WTC11 (cell line): ENCODE measurements around the gene ALKBH6.

ENCODE experiments used
- CREB1 ChIP-seq: sonication (generic); formaldehyde crosslinking; IDR thresholded peaks from 2 replicates; pipeline ENCODE4 v1.8.0; 2023; ENCODE audit warnings: mild to moderate bottlenecking, missing genetic modification reagents
- ELF4 ChIP-seq: sonication (generic); formaldehyde crosslinking; IDR thresholded peaks from 2 replicates; pipeline ENCODE4 v1.8.1; 2022; ENCODE audit warnings: low read depth, mild to moderate bottlenecking, moderate library complexity, missing genetic modification reagents
- JUN ChIP-seq: sonication (generic); formaldehyde crosslinking; IDR thresholded peaks from 2 replicates; pipeline ENCODE4 v1.8.0; 2023; ENCODE audit warnings: mild to moderate bottlenecking, missing genetic modification reagents
- ZNF121 ChIP-seq: sonication (generic); formaldehyde crosslinking; IDR thresholded peaks from 2 replicates; pipeline ENCODE4 v1.8.0; 2023; ENCODE audit warnings: missing genetic modification reagents
- ZNF138 ChIP-seq: sonication (generic); formaldehyde crosslinking; conservative IDR thresholded peaks from 2 replicates; pipeline ENCODE4 v1.8.1; 2022; ENCODE audit warnings: mild to moderate bottlenecking, moderate library complexity, missing genetic modification reagents
- ZNF512 ChIP-seq: sonication (generic); formaldehyde crosslinking; IDR thresholded peaks from 2 replicates; pipeline ENCODE4 v1.8.1; 2022; ENCODE audit warnings: missing genetic modification reagents, borderline replicate concordance
- TF ChIP-seq, protein P1 (sequence below): fragments of 200-600 bp; IDR thresholded peaks from 2 replicates; pipeline ENCODE4 v1.8.0; 2022; ENCODE audit warnings: antibody characterized with exemption
- TF ChIP-seq, protein P2 (sequence below): sonication (generic); formaldehyde crosslinking; IDR thresholded peaks from 2 replicates; pipeline ENCODE4 v1.8.1; 2022; ENCODE audit warnings: mild to moderate bottlenecking, moderate library complexity, missing genetic modification reagents

GRCh38 chr19:36028313-36029041 is 14.5 kb upstream of the ALKBH6 start:
- no peak for TF ChIP-seq ELF4 (CRISPR knock-in tag)
- TF ChIP-seq, protein P1, sequence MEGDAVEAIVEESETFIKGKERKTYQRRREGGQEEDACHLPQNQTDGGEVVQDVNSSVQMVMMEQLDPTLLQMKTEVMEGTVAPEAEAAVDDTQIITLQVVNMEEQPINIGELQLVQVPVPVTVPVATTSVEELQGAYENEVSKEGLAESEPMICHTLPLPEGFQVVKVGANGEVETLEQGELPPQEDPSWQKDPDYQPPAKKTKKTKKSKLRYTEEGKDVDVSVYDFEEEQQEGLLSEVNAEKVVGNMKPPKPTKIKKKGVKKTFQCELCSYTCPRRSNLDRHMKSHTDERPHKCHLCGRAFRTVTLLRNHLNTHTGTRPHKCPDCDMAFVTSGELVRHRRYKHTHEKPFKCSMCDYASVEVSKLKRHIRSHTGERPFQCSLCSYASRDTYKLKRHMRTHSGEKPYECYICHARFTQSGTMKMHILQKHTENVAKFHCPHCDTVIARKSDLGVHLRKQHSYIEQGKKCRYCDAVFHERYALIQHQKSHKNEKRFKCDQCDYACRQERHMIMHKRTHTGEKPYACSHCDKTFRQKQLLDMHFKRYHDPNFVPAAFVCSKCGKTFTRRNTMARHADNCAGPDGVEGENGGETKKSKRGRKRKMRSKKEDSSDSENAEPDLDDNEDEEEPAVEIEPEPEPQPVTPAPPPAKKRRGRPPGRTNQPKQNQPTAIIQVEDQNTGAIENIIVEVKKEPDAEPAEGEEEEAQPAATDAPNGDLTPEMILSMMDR: no peak
- no peak for TF ChIP-seq ZNF512 (CRISPR knock-in tag)
- no peak for TF ChIP-seq CREB1 (CRISPR knock-in tag)
- TF ChIP-seq, protein P2, sequence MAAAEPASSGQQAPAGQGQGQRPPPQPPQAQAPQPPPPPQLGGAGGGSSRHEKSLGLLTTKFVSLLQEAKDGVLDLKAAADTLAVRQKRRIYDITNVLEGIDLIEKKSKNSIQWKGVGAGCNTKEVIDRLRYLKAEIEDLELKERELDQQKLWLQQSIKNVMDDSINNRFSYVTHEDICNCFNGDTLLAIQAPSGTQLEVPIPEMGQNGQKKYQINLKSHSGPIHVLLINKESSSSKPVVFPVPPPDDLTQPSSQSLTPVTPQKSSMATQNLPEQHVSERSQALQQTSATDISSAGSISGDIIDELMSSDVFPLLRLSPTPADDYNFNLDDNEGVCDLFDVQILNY (CRISPR knock-in tag): no peak
- no peak for TF ChIP-seq JUN (CRISPR knock-in tag)
- TF ChIP-seq ZNF138 (CRISPR knock-in tag): no peak
- no peak for TF ChIP-seq ZNF121 (CRISPR knock-in tag)
